DOHH2 (cell line): Measurements from ENCODE around the gene PPT1.

Source experiments
- EZH2phosphoT487 ChIP-seq: fragments of 200-600 bp; sonication (generic); IDR thresholded peaks from 2 replicates; pipeline ENCODE4 v1.6.1; 2017; ENCODE audit warnings: borderline replicate concordance, mild to moderate bottlenecking, antibody characterized with exemption, low read length, moderate library complexity, mixed read lengths
- TF ChIP-seq, protein P1 (sequence below): fragments of 200-600 bp; sonication (generic); IDR thresholded peaks from one replicate; pipeline ENCODE4 v1.5.1; 2014; ENCODE audit warnings: antibody characterized with exemption, mild to moderate bottlenecking, low read depth, low read length; ENCODE audit not compliant: poor library complexity, severe bottlenecking

DNA sequence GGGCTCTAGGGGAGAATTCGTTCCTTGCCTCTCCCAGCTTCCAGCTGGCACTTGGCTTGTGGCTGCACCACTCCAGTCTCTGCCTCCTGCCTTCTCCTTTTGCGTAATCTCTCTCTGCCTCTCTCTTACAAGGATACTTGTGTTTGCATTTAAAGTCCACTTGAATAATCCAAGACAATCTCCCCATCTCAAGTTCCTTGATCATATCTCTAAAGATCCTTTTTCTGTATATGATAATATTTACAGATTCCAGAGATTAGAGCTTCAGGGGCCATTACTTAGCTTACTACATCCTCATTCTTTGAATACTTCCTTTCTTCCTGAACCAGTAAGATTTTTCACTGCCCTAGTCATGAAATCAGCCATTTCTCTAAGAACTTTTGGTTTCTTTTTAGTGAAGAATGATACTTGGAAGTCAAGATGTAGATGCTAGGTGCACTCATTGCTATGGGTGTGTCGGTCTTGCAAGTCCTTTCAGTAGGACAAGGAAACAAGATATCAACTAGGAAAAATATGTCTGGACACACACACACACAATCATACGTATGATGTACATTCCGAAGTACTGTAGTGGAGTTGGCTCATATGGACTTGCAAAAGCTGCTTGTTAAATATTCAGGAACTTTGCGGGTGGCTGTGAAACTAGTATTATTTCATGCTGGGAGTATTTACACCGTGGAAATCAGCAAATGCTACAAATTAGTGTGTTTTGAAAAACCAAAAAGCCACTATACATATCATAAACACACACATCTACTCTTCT lies 43.3 kb upstream of the PPT1 start:
- TF ChIP-seq, protein P1, sequence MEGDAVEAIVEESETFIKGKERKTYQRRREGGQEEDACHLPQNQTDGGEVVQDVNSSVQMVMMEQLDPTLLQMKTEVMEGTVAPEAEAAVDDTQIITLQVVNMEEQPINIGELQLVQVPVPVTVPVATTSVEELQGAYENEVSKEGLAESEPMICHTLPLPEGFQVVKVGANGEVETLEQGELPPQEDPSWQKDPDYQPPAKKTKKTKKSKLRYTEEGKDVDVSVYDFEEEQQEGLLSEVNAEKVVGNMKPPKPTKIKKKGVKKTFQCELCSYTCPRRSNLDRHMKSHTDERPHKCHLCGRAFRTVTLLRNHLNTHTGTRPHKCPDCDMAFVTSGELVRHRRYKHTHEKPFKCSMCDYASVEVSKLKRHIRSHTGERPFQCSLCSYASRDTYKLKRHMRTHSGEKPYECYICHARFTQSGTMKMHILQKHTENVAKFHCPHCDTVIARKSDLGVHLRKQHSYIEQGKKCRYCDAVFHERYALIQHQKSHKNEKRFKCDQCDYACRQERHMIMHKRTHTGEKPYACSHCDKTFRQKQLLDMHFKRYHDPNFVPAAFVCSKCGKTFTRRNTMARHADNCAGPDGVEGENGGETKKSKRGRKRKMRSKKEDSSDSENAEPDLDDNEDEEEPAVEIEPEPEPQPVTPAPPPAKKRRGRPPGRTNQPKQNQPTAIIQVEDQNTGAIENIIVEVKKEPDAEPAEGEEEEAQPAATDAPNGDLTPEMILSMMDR: no peak
- TF ChIP-seq EZH2phosphoT487: no peak
